ENCODE data around the gene HSPA8.

DNA sequence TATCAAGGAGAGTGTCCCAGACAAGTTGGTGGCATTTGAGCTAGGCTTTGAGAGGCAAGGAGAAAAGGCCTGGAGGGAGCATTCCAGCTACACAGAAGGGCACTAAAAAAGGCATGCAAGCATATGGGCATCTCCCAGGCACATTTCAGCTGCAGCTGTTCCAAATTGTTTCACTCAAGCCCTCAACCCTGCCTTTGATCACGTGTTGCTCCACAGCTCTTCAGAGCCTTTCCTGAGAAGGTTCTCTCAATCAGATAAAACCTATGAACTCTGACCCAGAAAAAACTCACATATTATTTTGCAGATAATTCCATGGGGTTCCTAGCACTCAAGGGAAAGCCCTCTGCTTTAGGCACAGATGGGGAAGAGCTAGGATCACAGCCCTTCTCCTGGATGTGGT lies 24.4 kb upstream of the HSPA8 start:
- no peak for TF ChIP-seq EP300 (conservative IDR thresholded peaks at IDR 0.05; ENCODE audit: poor library complexity, severe bottlenecking)
- TF ChIP-seq, protein P1, sequence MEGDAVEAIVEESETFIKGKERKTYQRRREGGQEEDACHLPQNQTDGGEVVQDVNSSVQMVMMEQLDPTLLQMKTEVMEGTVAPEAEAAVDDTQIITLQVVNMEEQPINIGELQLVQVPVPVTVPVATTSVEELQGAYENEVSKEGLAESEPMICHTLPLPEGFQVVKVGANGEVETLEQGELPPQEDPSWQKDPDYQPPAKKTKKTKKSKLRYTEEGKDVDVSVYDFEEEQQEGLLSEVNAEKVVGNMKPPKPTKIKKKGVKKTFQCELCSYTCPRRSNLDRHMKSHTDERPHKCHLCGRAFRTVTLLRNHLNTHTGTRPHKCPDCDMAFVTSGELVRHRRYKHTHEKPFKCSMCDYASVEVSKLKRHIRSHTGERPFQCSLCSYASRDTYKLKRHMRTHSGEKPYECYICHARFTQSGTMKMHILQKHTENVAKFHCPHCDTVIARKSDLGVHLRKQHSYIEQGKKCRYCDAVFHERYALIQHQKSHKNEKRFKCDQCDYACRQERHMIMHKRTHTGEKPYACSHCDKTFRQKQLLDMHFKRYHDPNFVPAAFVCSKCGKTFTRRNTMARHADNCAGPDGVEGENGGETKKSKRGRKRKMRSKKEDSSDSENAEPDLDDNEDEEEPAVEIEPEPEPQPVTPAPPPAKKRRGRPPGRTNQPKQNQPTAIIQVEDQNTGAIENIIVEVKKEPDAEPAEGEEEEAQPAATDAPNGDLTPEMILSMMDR (IDR thresholded peaks at IDR 0.05; ENCODE audit: poor library complexity, severe bottlenecking) = no peak
- TF ChIP-seq MXI1 (conservative IDR thresholded peaks at IDR 0.05; ENCODE audit: poor library complexity, severe bottlenecking) = no peak
- no peak for TF ChIP-seq POLR2AphosphoS5 (IDR thresholded peaks at IDR 0.05)
- no peak for TF ChIP-seq TAF1 (IDR thresholded peaks at IDR 0.05; ENCODE audit: low read depth)
- no peak for TF ChIP-seq EZH2 (IDR thresholded peaks at IDR 0.05; ENCODE audit: borderline replicate concordance, insufficient read depth, low read length, poor library complexity, severe bottlenecking)

All from neural cell (in vitro differentiated cells).